KMS-11 (cell line): ENCODE data around the gene MAML3.

ENCODE experiments used
- H2AFZ ChIP-seq: fragments of 200-600 bp; sonication (generic); 2 replicates; pipeline ENCODE4 v1.6.1; 2016; ENCODE audit warnings: antibody characterized with exemption, mixed run types, low read depth
- H3K27ac ChIP-seq: fragments of 200-600 bp; sonication (generic); 2 replicates; pipeline ENCODE4 v1.6.1; 2016; ENCODE audit warnings: mild to moderate bottlenecking, mixed run types
- H3K27me3 ChIP-seq: fragments of 200-600 bp; sonication (generic); 2 replicates; pipeline ENCODE4 v1.6.1; 2017; ENCODE audit warnings: mild to moderate bottlenecking, low read depth, mixed run types, moderate library complexity; ENCODE audit not compliant: insufficient read depth
- H3K36me3 ChIP-seq: fragments of 200-600 bp; sonication (generic); 2 replicates; pipeline ENCODE4 v1.6.1; 2017; ENCODE audit warnings: mild to moderate bottlenecking, mixed run types; ENCODE audit not compliant: insufficient read depth
- H3K4me1 ChIP-seq: fragments of 200-600 bp; sonication (generic); 2 replicates; pipeline ENCODE4 v1.6.1; 2016; ENCODE audit warnings: mild to moderate bottlenecking, low read depth, mixed run types; ENCODE audit not compliant: poor library complexity, severe bottlenecking
- H3K4me2 ChIP-seq: fragments of 200-600 bp; sonication (generic); 2 replicates; pipeline ENCODE4 v1.7.0; 2016; ENCODE audit warnings: mild to moderate bottlenecking, mixed run types
- H3K4me3 ChIP-seq: fragments of 200-600 bp; sonication (generic); IDR thresholded peaks from 2 replicates; pipeline ENCODE4 v1.6.1; 2017; ENCODE audit warnings: low read depth, low read length, mixed read lengths; ENCODE audit not compliant: insufficient read depth
- H3K79me2 ChIP-seq: fragments of 200-600 bp; sonication (generic); 2 replicates; pipeline ENCODE4 v1.6.1; 2016; ENCODE audit warnings: low read depth, mixed run types; ENCODE audit not compliant: insufficient read depth
- H3K9ac ChIP-seq: fragments of 200-600 bp; sonication (generic); 2 replicates; pipeline ENCODE4 v1.6.1; 2016; ENCODE audit warnings: mild to moderate bottlenecking, mixed run types
- H4K20me1 ChIP-seq: fragments of 200-600 bp; sonication (generic); 2 replicates; pipeline ENCODE4 v1.6.1; 2016; ENCODE audit warnings: mild to moderate bottlenecking, mixed run types; ENCODE audit not compliant: insufficient read depth
- CTCF ChIP-seq: fragments of 200-600 bp; sonication (generic); conservative IDR thresholded peaks from 2 replicates; pipeline ENCODE4 v1.6.1; 2017; ENCODE audit warnings: low read depth, mild to moderate bottlenecking, antibody characterized with exemption, low read length, moderate library complexity, mixed read lengths

MAML3 gene

GRCh38 chr4:140098455-140099160 lies 55.4 kb downstream of the MAML3 start:
- Histone ChIP-seq H3K27me3 (no peaks in the 10 kb centered on the region), H3K79me2 (no peaks in the 10 kb centered on the region), H3K4me3 (no peak overlapping the region), H3K27ac (no peak overlapping the region), H4K20me1 (no peaks in the 10 kb centered on the region), H3K4me1 (no peaks in the 10 kb centered on the region), H3K4me2 (no peak overlapping the region), H3K9ac (no peak overlapping the region), H3K36me3 (no peaks in the 10 kb centered on the region), H2AFZ (no peak overlapping the region)
- TF ChIP-seq CTCF, result no peak

- no peaks in the 10 kb centered on the region for H3K4me1 ChIP-seq
These were observed 56.4 kb downstream of the MAML3 start for GRCh38 chr4:140097572-140097971.

GRCh38 chr4:140096921-140097320 lies 57.1 kb downstream of the MAML3 start:
- Histone ChIP-seq H3K9ac (no peak overlapping the region), H2AFZ (no peak overlapping the region), H3K4me2 (no peak overlapping the region), H3K79me2 (no peaks in the 10 kb centered on the region), H3K27me3 (no peaks in the 10 kb centered on the region), H3K4me1 (no peaks in the 10 kb centered on the region), H3K4me3 (no peak overlapping the region), H3K27ac (no peak overlapping the region), H4K20me1 (no peaks in the 10 kb centered on the region), H3K36me3 (no peaks in the 10 kb centered on the region)
- TF ChIP-seq CTCF, result no peak

More at GRCh38 chr4:140097572-140097971, 56.4 kb downstream of the MAML3 start:
- Histone ChIP-seq H3K27me3 (no peaks in the 10 kb centered on the region), H2AFZ (no peak overlapping the region), H3K27ac (no peak overlapping the region), H3K79me2 (no peaks in the 10 kb centered on the region), H3K36me3 (no peaks in the 10 kb centered on the region), H3K4me3 (no peak overlapping the region), H3K9ac (no peak overlapping the region), H4K20me1 (no peaks in the 10 kb centered on the region), H3K4me2 (no peak overlapping the region)
- no peak for TF ChIP-seq CTCF

GRCh38 chr4:140096483-140096861 lies 57.5 kb downstream of the MAML3 start:
- Histone ChIP-seq H3K9ac (no peak overlapping the region), H3K27ac (no peak overlapping the region), H3K36me3 (no peaks in the 10 kb centered on the region), H3K79me2 (no peaks in the 10 kb centered on the region), H2AFZ (no peak overlapping the region), H3K4me2 (no peak overlapping the region), H4K20me1 (no peaks in the 10 kb centered on the region), H3K4me3 (no peak overlapping the region), H3K27me3 (no peaks in the 10 kb centered on the region), H3K4me1 (no peaks in the 10 kb centered on the region)
- TF ChIP-seq CTCF, result no peak
